GM12878 (cell line): Measurements from ENCODE around the gene ADPRHL1. TPM values are rescaled to one million over a fixed set of nuclear protein-coding genes. Genes with fewer than 3 reads are reported as not detected.

Experiments
- ATAC-seq: fragments of 200-7000 bp; cut with Tn5 transposase; 3 replicates; pipeline ENCODE4 v1.9.1; 2020; ENCODE audit warnings: mild to moderate bottlenecking, moderate library complexity
- BruUV-seq: library from RNA; stranded (reverse); fragments of 400-500 nt; replicated peaks from 2 replicates; lab custom pipeline; 2021; lab: Mats Ljungman, UMichigan
- CTCF ChIA-PET: fragments of 300-600 bp; sonication (Branson Sonifier 250); formaldehyde crosslinking; extraction: SDS; loops from one replicate; lab custom pipeline; 2021; ENCODE audit warnings: inconsistent platforms; lab: Yijun Ruan, JAX
- POLR2A ChIA-PET: fragments of 350-600 bp; formaldehyde crosslinking; extraction: SDS; loops from one replicate; lab custom pipeline; 2021; ENCODE audit warnings: inconsistent platforms; lab: Charles Lee
- RAD21 ChIA-PET: fragments of 300-600 bp; sonication (Branson Sonifier 250); formaldehyde crosslinking; loops from one replicate; lab custom pipeline; 2023; ENCODE audit warnings: antibody characterized with exemption; ENCODE audit not compliant: unreplicated experiment; lab: Charles Lee
- SMC1A ChIA-PET: fragments of 300-600 bp; sonication (Branson Sonifier 250); formaldehyde crosslinking; loops from one replicate; lab custom pipeline; 2023; ENCODE audit not compliant: unreplicated experiment, uncharacterized antibody; lab: Charles Lee
- DNase-seq: peaks from one replicate; pipeline ENCODE4 v3.0.0-alpha.2; 2011; ENCODE audit warnings: low read depth, low spot score
- FAIRE-seq: peaks from 3 replicates; lab custom pipeline; 2011; peaks lifted over from hg19 to GRCh38; lab: Jason Lieb, UNC
- H2AFZ ChIP-seq: 2 replicates; pipeline ENCODE4 v1.6.0; 2011; ENCODE audit warnings: low read depth, low read length, control low read depth; ENCODE audit not compliant: control insufficient read depth
- H3K27ac ChIP-seq: 2 replicates; pipeline ENCODE4 v1.5.1; 2011; ENCODE audit warnings: control low read depth; ENCODE audit not compliant: control insufficient read depth, insufficient read depth
- H3K27me3 ChIP-seq, 2 experiments: replicated peaks in 1 of 2; 2 replicates each; pipeline versions ENCODE4 v1.6.0 to v1.6.1; 2011; ENCODE audit warnings: low read length in 1 of 2; ENCODE audit not compliant: control insufficient read depth in 2 of 2, insufficient read depth in 2 of 2
- H3K36me3 ChIP-seq, 2 experiments: 2 replicates each; pipeline ENCODE4 v1.5.1; 2011; ENCODE audit warnings: low read length in 1 of 2; ENCODE audit not compliant: control insufficient read depth in 2 of 2, insufficient read depth in 2 of 2
- H3K4me1 ChIP-seq: 2 replicates; pipeline ENCODE4 v1.6.1; 2011; ENCODE audit warnings: mild to moderate bottlenecking, low read length, moderate library complexity, mixed read lengths; ENCODE audit not compliant: control insufficient read depth, insufficient read depth
- H3K4me2 ChIP-seq: 2 replicates; pipeline ENCODE4 v1.6.0; 2011; ENCODE audit warnings: control low read depth; ENCODE audit not compliant: control insufficient read depth, insufficient read depth
- H3K4me3 ChIP-seq: fragments of 200-600 bp; sonication (generic); 2 replicates; pipeline ENCODE4 v1.5.1; 2016
- H3K79me2 ChIP-seq: 2 replicates; pipeline ENCODE4 v1.6.0; 2011; ENCODE audit warnings: low read length; ENCODE audit not compliant: control insufficient read depth, insufficient read depth
- H3K9ac ChIP-seq: 2 replicates; pipeline ENCODE4 v1.8.0; 2011; ENCODE audit warnings: low read length, control low read depth, mixed read lengths; ENCODE audit not compliant: control insufficient read depth, insufficient read depth
- H3K9me3 ChIP-seq: replicated peaks from 3 replicates; pipeline ENCODE4 v1.5.1; 2011; ENCODE audit warnings: mild to moderate bottlenecking, low read length; ENCODE audit not compliant: control insufficient read depth, insufficient read depth
- H4K20me1 ChIP-seq: 2 replicates; pipeline ENCODE4 v1.6.0; 2011; ENCODE audit not compliant: control insufficient read depth, insufficient read depth
- BCL11A ChIP-seq: IDR thresholded peaks from 2 replicates; pipeline ENCODE4 v1.6.1; 2011; ENCODE audit warnings: low read depth, low read length
- CBFB ChIP-seq: IDR thresholded peaks from 2 replicates; pipeline ENCODE4 v1.6.1; 2016; ENCODE audit warnings: antibody characterized with exemption, low read depth
- EED ChIP-seq: sonication (generic); IDR thresholded peaks from 2 replicates; pipeline ENCODE4 v1.6.1; 2016; ENCODE audit warnings: antibody characterized with exemption, low read depth
- FOXM1 ChIP-seq: IDR thresholded peaks from 2 replicates; pipeline ENCODE4 v1.6.1; 2012; ENCODE audit warnings: low read depth, mild to moderate bottlenecking, inconsistent platforms, low read length, moderate library complexity
- IRF4 ChIP-seq: IDR thresholded peaks from 2 replicates; pipeline ENCODE4 v1.6.1; 2011; ENCODE audit warnings: low read depth, low read length
- JUNB ChIP-seq: IDR thresholded peaks from 2 replicates; pipeline ENCODE4 v1.6.1; 2016; ENCODE audit warnings: antibody characterized with exemption, mild to moderate bottlenecking
- NFIC ChIP-seq: IDR thresholded peaks from 2 replicates; pipeline ENCODE4 v1.6.1; 2012; ENCODE audit warnings: low read depth, mild to moderate bottlenecking, inconsistent platforms, low read length, moderate library complexity
- PAX8 ChIP-seq: fragments of 450-650 bp; IDR thresholded peaks from 2 replicates; pipeline ENCODE4 v1.6.1; 2017; ENCODE audit warnings: mild to moderate bottlenecking, moderate library complexity
- PML ChIP-seq: IDR thresholded peaks from 2 replicates; pipeline ENCODE4 v1.6.1; 2012; ENCODE audit warnings: low read length, inconsistent platforms
- REST ChIP-seq: IDR thresholded peaks from 2 replicates; pipeline ENCODE4 v1.6.1; 2012; ENCODE audit warnings: mild to moderate bottlenecking, low read depth, low read length
- SPI1 ChIP-seq: IDR thresholded peaks from 2 replicates; pipeline ENCODE4 v1.6.1; 2011; ENCODE audit warnings: low read depth, mild to moderate bottlenecking, low read length, moderate library complexity, borderline replicate concordance; ENCODE audit not compliant: insufficient read depth
- STAT1 ChIP-seq: fragments of 450-650 bp; conservative IDR thresholded peaks from 2 replicates; pipeline ENCODE4 v1.6.1; 2014; ENCODE audit warnings: antibody characterized with exemption, mild to moderate bottlenecking
- TCF12 ChIP-seq: IDR thresholded peaks from 2 replicates; pipeline ENCODE4 v1.6.1; 2011; ENCODE audit warnings: low read depth, mild to moderate bottlenecking, low read length
- ZBED1 ChIP-seq: IDR thresholded peaks from 2 replicates; pipeline ENCODE4 v1.6.1; 2016; ENCODE audit warnings: borderline replicate concordance
- ZNF217 ChIP-seq: fragments of 450-650 bp; IDR thresholded peaks from 2 replicates; pipeline ENCODE4 v1.6.1; 2017; ENCODE audit warnings: antibody characterized with exemption, mild to moderate bottlenecking
- ZNF622 ChIP-seq: fragments of 450-650 bp; IDR thresholded peaks from 2 replicates; pipeline ENCODE4 v1.6.1; 2017; ENCODE audit warnings: mild to moderate bottlenecking, inconsistent platforms
- WGBS: methylation state at CpG from one replicate; pipeline ENCODE4 v1.1.6; 2016; ENCODE audit warnings: low lambda C conversion rate; ENCODE audit not compliant: insufficient replicate concordance, insufficient coverage; ENCODE audit errors: missing lambda C conversion rate; 5-methylcytosine and 5-hydroxymethylcytosine counted together
- in situ Hi-C: fragments of 300-500 bp; cut with MboI; formaldehyde crosslinking; loops from 9 replicates; pipeline ENCODE4 v1.14.3; 2018; ENCODE audit warnings: mixed read lengths
- intact Hi-C: fragments of 100-400 bp; cut with micrococcal nuclease; formaldehyde crosslinking; loops from one replicate; pipeline ENCODE4 v1.14.2; 2022; ENCODE audit not compliant: unreplicated experiment
- polyA plus RNA-seq, 11 experiments: library from polyadenylated mRNA; depleted of rRNA in 4 of 11; unstranded in 6 of 11; stranded (reverse) in 5 of 11; fragments of >200 nt; fragmentation: Nextera tagmentation in 4 of 11; fragmentation: Illumina TruSeq in 1 of 11; extraction: Ambion mirVana in 4 of 11; extraction: Trizol in 1 of 11; gene quantifications; 1 replicate in 1 of 11; 2 replicates in 10 of 11; pipeline versions ENCODE4 v1.2.1 to v1.2.3, GENCODE V29; 2011 to 2016; ENCODE audit warnings: inconsistent platforms in 2 of 11, missing spikeins in 2 of 11, low read depth in 1 of 11
- total RNA-seq, 4 experiments: library from RNA; depleted of rRNA in 3 of 4; stranded (reverse); fragments of >200 nt in 3 of 4; fragmentation: Illumina TruSeq in 1 of 4; extraction: Trizol in 1 of 4; gene quantifications; 2 replicates each; pipeline versions ENCODE4 v1.2.1 to v1.2.3, GENCODE V29; 2013 to 2021

Gene ADPRHL1
- total and polyA plus RNA-seq, 10 of the 15 experiments (the other 5 are each of a cell fraction or from before 2014, with no cell fraction given) = 0.05 to 1.9 (median 1.0) TPM

- H3K79me2 ChIP-seq = peaks cover 73% of the 10 kb centered on the region
- 78% methylated on average over 3 of the region's 3 CpGs for whole genome bisulfite sequencing
- peaks cover 24% of the 10 kb centered on the region for H3K4me1 ChIP-seq
- in situ Hi-C loops (no loop called here), intact Hi-C loops (no loop called here)
- H3K27ac ChIP-seq = no peak overlapping the region
- H2AFZ ChIP-seq = no peak overlapping the region
- no peak for TF ChIP-seq ZBED1
- peak; percentile 50; the same call in 1 of the 2 replicates for TF ChIP-seq SPI1
- no peak for ATAC-seq
- H3K4me3 ChIP-seq = peak overlapping the region; percentile 68; the same call in 1 of the 2 replicates
- H3K27me3 ChIP-seq = no peaks in the 10 kb centered on the region
- BruUV-seq = no TSS peak
- H4K20me1 ChIP-seq = no peaks in the 10 kb centered on the region
- ChIA-PET SMC1A (interaction anchor here (0.7 to 3.3 kb wide), 4 partner anchors 9 to 74 kb away, joined by 3 to 21 read pairs (median 6); no protein-coding TSS in a partner anchor), RAD21 (no interaction called here), CTCF (interaction anchor here (1.0 to 2.0 kb wide), 7 partner anchors 7 to 74 kb away, joined by 3 to 6 read pairs (median 4); no protein-coding TSS in a partner anchor), POLR2A (interaction anchor here (0.5 to 1.5 kb wide), 4 partner anchors 10 to 805 kb away, joined by 3 to 4 read pairs (median 4); no protein-coding TSS in a partner anchor)
- peak overlapping the region; percentile 87 for H3K4me2 ChIP-seq
- DNase-seq = no peak
- no peak for FAIRE-seq
- no peaks in the 10 kb centered on the region; a peak in 1 of 4 replicates for H3K36me3 ChIP-seq
- H3K9me3 ChIP-seq = no peaks in the 10 kb centered on the region
- H3K9ac ChIP-seq = no peak overlapping the region; the same call in 1 of the 2 replicates
These were observed 35.0 kb upstream of the ADPRHL1 start for GRCh38 chr13:113488283-113488682.

- WGBS = 99% methylated on average over 4 of the region's 4 CpGs
- RAD21 ChIA-PET = no interaction called here
- Histone ChIP-seq H3K27ac (no peak overlapping the region), H3K4me3 (no peak overlapping the region), H3K9me3 (no peaks in the 10 kb centered on the region), H2AFZ (no peak overlapping the region), H3K4me2 (no peak overlapping the region), H3K4me1 (peaks cover 19% of the 10 kb centered on the region), H4K20me1 (no peaks in the 10 kb centered on the region), H3K9ac (no peak overlapping the region), H3K79me2 (peaks cover 66% of the 10 kb centered on the region), H3K27me3 (no peaks in the 10 kb centered on the region), H3K36me3 (no peaks in the 10 kb centered on the region; a peak in 1 of 4 replicates)
- no peak for DNase-seq
- BruUV-seq = no TSS peak
- no peak for ATAC-seq
- FAIRE-seq = no peak
- SMC1A ChIA-PET = interaction anchor here (3.3 kb wide), 1 partner anchor 11 kb away, joined by 21 read pairs; no protein-coding TSS in a partner anchor
- POLR2A ChIA-PET = no interaction called here
- CTCF ChIA-PET = no interaction called here
- intact Hi-C loops (no loop called here), in situ Hi-C loops (no loop called here)
- TF ChIP-seq BCL11A = no peak
- TF ChIP-seq IRF4 = no peak
- no peak for TF ChIP-seq CBFB
- no peak for TF ChIP-seq TCF12
- TF ChIP-seq PAX8 = no peak
- no peak for TF ChIP-seq ZBED1
- no peak for TF ChIP-seq NFIC
- no peak for TF ChIP-seq EED
- TF ChIP-seq ZNF622 = no peak
- TF ChIP-seq REST = no peak
- TF ChIP-seq JUNB = no peak
- TF ChIP-seq FOXM1 = no peak
- no peak for TF ChIP-seq PML
- TF ChIP-seq ZNF217 = no peak
- TF ChIP-seq STAT1 = no peak
These were observed 33.4 kb upstream of the ADPRHL1 start for GRCh38 chr13:113486698-113487097.
